Adrenal gland (tissue), 12 donors: Measurements from ENCODE around the gene RELN. TPM values are rescaled to one million over a fixed set of nuclear protein-coding genes. Genes with fewer than 3 reads are reported as not detected.

Experiments used
- DNase-seq, 7 donors: peaks; one replicate each; pipeline ENCODE4 v3.0.0-alpha.2; 2019 to 2020
- H3K27ac ChIP-seq, 5 donors: fragments of 200-600 bp; sonication (generic) in 4 of 5; 1 replicate in 3 of 5; 2 replicates in 2 of 5; pipeline versions ENCODE4 v1.5.1 to v1.8.0; 2016 to 2020; ENCODE audit warnings: mild to moderate bottlenecking in 1 of 5
- H3K27me3 ChIP-seq: fragments of 200-600 bp; 2 replicates; pipeline ENCODE4 v1.8.0; 2021
- H3K36me3 ChIP-seq, 2 donors: fragments of 200-600 bp; replicated peaks in 1 of 2; 1 replicate in 1 of 2; 2 replicates in 1 of 2; pipeline versions ENCODE4 v1.5.1 to v1.8.0; 2018 to 2022
- H3K4me1 ChIP-seq, 2 donors: fragments of 200-600 bp; replicated peaks in 1 of 2; 1 replicate in 1 of 2; 2 replicates in 1 of 2; pipeline versions ENCODE4 v1.5.1 to v1.8.0; 2018 to 2021
- H3K4me3 ChIP-seq, 4 donors: fragments of 200-600 bp; sonication (generic) in 3 of 4; one replicate each; pipeline ENCODE4 v1.5.1; 2016 to 2018
- H3K9me3 ChIP-seq, 3 donors: fragments of 200-600 bp; sonication (generic) in 1 of 3; replicated peaks in 1 of 3; 1 replicate in 2 of 3; 2 replicates in 1 of 3; pipeline versions ENCODE4 v1.5.1 to v1.8.0; 2016 to 2021
- POLR2A ChIP-seq, 2 donors: fragments of 450-650 bp; IDR thresholded peaks; one replicate each; pipeline ENCODE4 v1.6.1; 2017; ENCODE audit warnings: antibody characterized with exemption in 2 of 2, mild to moderate bottlenecking in 2 of 2, moderate library complexity in 1 of 2
- WGBS, 4 donors: extraction: QIAGEN DNeasy Blood & Tissue Kit in 2 of 4; methylation state at CpG; one replicate each; pipeline versions ENCODE4 v1.1.5 to v1.1.7; 2013 to 2017; 5-methylcytosine and 5-hydroxymethylcytosine counted together
- intact Hi-C, 2 donors: fragments of 100-400 bp; cut with DNase I; formaldehyde crosslinking; loops; one replicate each; pipeline versions ENCODE4 v1.14.1 to v1.15.0; 2022 to 2023
- polyA plus RNA-seq, 3 donors: library from polyadenylated mRNA; stranded (reverse); fragments of 200-250 nt in 2 of 3; fragments of 350-450 nt in 1 of 3; fragmentation: Illumina TruSeq in 1 of 3; extraction: RNeasy Lipid Tissue Mini Kit (QIAGEN cat#74804) in 1 of 3; gene quantifications; one replicate each; pipeline ENCODE4 v1.2.3, GENCODE V29; 2013 to 2014
- total RNA-seq, 9 donors: library from RNA; depleted of rRNA in 4 of 9; stranded (reverse); fragments of >200 nt in 4 of 9; fragments of 120-200 nt in 1 of 9; fragmentation: NEBNext Ultra II Directional in 1 of 9; extraction: Animal tissue kit (Norgen Biotek cat#: 25700) in 1 of 9; gene quantifications; one replicate each; pipeline versions ENCODE4 v1.1.0 to v1.2.4, GENCODE V29; 2013 to 2023
- TF ChIP-seq, protein P1 (sequence below), 6 experiments: fragments of 450-650 bp in 4 of 6; fragments of 200-600 bp in 2 of 6; sonication (generic) in 1 of 6; IDR thresholded peaks; 1 replicate in 5 of 6; 2 replicates in 1 of 6; pipeline versions ENCODE4 v1.5.1 to v1.8.0; 2016 to 2021; ENCODE audit warnings: antibody characterized with exemption in 6 of 6, mild to moderate bottlenecking in 2 of 6, moderate library complexity in 1 of 6
- donor health status: healthy with polysubstance abuse.
- donor health status: Bipolar disorder and iron deficiency.
- donor health status: DM: yes; HTN: yes; CAD: no.
- donor health status: DM: no; HTN: no; CAD: no.
- donor health status: DM: no; HTN: no; CAD: no.
- donor health status: DM: yes; HTN: yes; CAD: no.

RELN gene
- total and polyA plus RNA-seq, 12 donors: 0.88 to 7.9 (median 2.3) TPM

GRCh38 chr7:103987451-103987850 lies 2.0 kb downstream of the RELN start:
- Histone ChIP-seq H3K27me3 (peaks cover 30% of the 10 kb centered on the region), H3K36me3 (no peaks in the 10 kb centered on the region), H3K4me1 (peaks cover 0 to 6% of the 10 kb centered on the region in 2 donors), H3K9me3 (no peaks in the 10 kb centered on the region), H3K27ac (no peak overlapping the region), H3K4me3 (no peak overlapping the region)
- intact Hi-C loops: no loop called here
- TF ChIP-seq, protein P1, sequence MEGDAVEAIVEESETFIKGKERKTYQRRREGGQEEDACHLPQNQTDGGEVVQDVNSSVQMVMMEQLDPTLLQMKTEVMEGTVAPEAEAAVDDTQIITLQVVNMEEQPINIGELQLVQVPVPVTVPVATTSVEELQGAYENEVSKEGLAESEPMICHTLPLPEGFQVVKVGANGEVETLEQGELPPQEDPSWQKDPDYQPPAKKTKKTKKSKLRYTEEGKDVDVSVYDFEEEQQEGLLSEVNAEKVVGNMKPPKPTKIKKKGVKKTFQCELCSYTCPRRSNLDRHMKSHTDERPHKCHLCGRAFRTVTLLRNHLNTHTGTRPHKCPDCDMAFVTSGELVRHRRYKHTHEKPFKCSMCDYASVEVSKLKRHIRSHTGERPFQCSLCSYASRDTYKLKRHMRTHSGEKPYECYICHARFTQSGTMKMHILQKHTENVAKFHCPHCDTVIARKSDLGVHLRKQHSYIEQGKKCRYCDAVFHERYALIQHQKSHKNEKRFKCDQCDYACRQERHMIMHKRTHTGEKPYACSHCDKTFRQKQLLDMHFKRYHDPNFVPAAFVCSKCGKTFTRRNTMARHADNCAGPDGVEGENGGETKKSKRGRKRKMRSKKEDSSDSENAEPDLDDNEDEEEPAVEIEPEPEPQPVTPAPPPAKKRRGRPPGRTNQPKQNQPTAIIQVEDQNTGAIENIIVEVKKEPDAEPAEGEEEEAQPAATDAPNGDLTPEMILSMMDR (IDR thresholded peaks at IDR 0.05): no peak
- no peak for TF ChIP-seq POLR2A (IDR thresholded peaks at IDR 0.05)
- WGBS, 4 donors: 67 to 77% (median 72%) methylated on average over 7 of the region's 7 CpGs
- no peak for DNase-seq

DNA sequence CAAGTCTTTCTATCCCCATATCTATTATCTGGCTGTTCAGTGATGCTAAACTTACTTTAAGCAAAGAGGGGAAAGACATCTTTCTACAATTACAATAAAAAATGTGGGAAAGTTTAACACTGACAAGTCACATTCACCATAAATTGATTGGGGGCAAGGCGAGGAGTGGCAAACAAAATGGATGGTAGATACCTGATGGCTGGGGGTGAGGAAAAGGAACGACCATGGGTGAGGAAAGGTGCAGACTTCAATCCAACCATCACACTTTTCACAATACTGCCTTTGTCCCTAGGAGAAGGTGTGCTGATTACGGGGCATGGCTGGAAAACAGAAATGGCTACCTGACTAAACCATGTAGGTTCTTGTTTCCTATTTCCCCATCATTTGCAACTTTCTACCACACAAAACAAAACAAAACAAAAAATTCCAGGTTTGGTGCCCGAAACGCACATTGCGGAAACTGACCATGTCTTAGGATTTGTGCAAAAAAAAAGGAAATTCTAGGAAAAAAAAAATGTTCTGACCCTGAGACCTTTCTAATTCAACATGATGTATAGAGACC lies 3.8 kb downstream of the RELN start:
- peaks cover 0 to 6% of the 10 kb centered on the region in 2 donors for H3K4me1 ChIP-seq
- no peaks in the 10 kb centered on the region for H3K36me3 ChIP-seq
- 69 to 83% (median 74%) methylated on average over 6 of the region's 6 CpGs for WGBS, 4 donors
- no peak for DNase-seq
- H3K27me3 ChIP-seq: peaks cover 21% of the 10 kb centered on the region
- intact Hi-C loops: no loop called here
- H3K27ac ChIP-seq: no peak overlapping the region
- H3K9me3 ChIP-seq: no peaks in the 10 kb centered on the region
- TF ChIP-seq, protein P1 (IDR thresholded peaks at IDR 0.05): no peak
- no peak for TF ChIP-seq POLR2A (IDR thresholded peaks at IDR 0.05)
- no peak overlapping the region for H3K4me3 ChIP-seq

GRCh38 chr7:103984050-103984449 lies 5.4 kb downstream of the RELN start:
- Histone ChIP-seq H3K36me3 (no peaks in the 10 kb centered on the region), H3K4me1 (no peaks in the 10 kb centered on the region), H3K27ac (no peak overlapping the region), H3K9me3 (no peaks in the 10 kb centered on the region), H3K4me3 (no peak overlapping the region), H3K27me3 (peaks cover 15% of the 10 kb centered on the region)
- no peak for TF ChIP-seq POLR2A (IDR thresholded peaks at IDR 0.05)
- TF ChIP-seq, protein P1 (IDR thresholded peaks at IDR 0.05): no peak
- intact Hi-C loops: no loop called here
- DNase-seq: no peak
- 85 to 87% (median 86%) methylated on average over 1 of the region's 1 CpG for WGBS, 4 donors

GRCh38 chr7:103983201-103983977 lies 6.1 kb downstream of the RELN start:
- 55 to 60% (median 56%) methylated on average over 6 of the region's 6 CpGs for WGBS, 4 donors

More at GRCh38 chr7:103983201-103983977, 6.1 kb downstream of the RELN start:
- Histone ChIP-seq H3K27me3 (peaks cover 9% of the 10 kb centered on the region), H3K9me3 (no peaks in the 10 kb centered on the region), H3K36me3 (no peaks in the 10 kb centered on the region), H3K4me1 (no peaks in the 10 kb centered on the region), H3K4me3 (no peak overlapping the region), H3K27ac (no peak overlapping the region)
- DNase-seq: no peak
- TF ChIP-seq, protein P1 (IDR thresholded peaks at IDR 0.05): no peak
- no peak for TF ChIP-seq POLR2A (IDR thresholded peaks at IDR 0.05)
- intact Hi-C loops: no loop called here
